ENCODE data around the gene MOB1B. TPM values are rescaled to one million over a fixed set of nuclear protein-coding genes. Genes with fewer than 3 reads are reported as not detected.

Gene MOB1B
- polyA plus RNA-seq, 1 donor from 2014 or later = 32.9 TPM

- Histone ChIP-seq H3K4me3 (ENCODE audit: low read length) (no peak overlapping the region), H3K79me2 (replicated peaks; ENCODE audit: insufficient read depth, low read length) (no peaks in the 10 kb centered on the region), H2AFZ (ENCODE audit: low read depth, low read length) (no peak overlapping the region)
Observed at GRCh38 chr4:70976252-70976651, 74.1 kb downstream of the MOB1B start.

GRCh38 chr4:70979445-70980008 lies 77.4 kb downstream of the MOB1B start:
- H3K4me2 ChIP-seq (ENCODE audit: low read length) = no peak overlapping the region
- H3K27me3 ChIP-seq (ENCODE audit: insufficient read depth, low read depth, low read length) = no peaks in the 10 kb centered on the region
- no peak overlapping the region for H3K4me3 ChIP-seq (ENCODE audit: low read length)
- no peaks in the 10 kb centered on the region for H3F3A ChIP-seq (ENCODE audit: insufficient read depth, low read length, poor library complexity, severe bottlenecking)
- H3K27ac ChIP-seq (ENCODE audit: low read length) = no peak overlapping the region
- H3K36me3 ChIP-seq (ENCODE audit: insufficient read depth, low read length) = peaks cover 8% of the 10 kb centered on the region
- no peak overlapping the region for H3K9ac ChIP-seq (ENCODE audit: low read length)
- H2AFZ ChIP-seq (ENCODE audit: low read depth, low read length) = no peak overlapping the region
- no peaks in the 10 kb centered on the region for H3K79me2 ChIP-seq (replicated peaks; ENCODE audit: insufficient read depth, low read length)
- H3K9me2 ChIP-seq (ENCODE audit: insufficient read depth, low read length) = no peaks in the 10 kb centered on the region
- TF ChIP-seq SMC3 (conservative IDR thresholded peaks at IDR 0.05; ENCODE audit: poor library complexity) (no peak), RAD21 (conservative IDR thresholded peaks at IDR 0.05) (no peak), EP300 (conservative IDR thresholded peaks at IDR 0.05; ENCODE audit: poor library complexity, severe bottlenecking) (no peak), EZH2 (IDR thresholded peaks at IDR 0.05; ENCODE audit: borderline replicate concordance, insufficient read depth, low read length, poor library complexity, severe bottlenecking) (no peak), MXI1 (conservative IDR thresholded peaks at IDR 0.05; ENCODE audit: poor library complexity, severe bottlenecking) (no peak), POLR2AphosphoS5 (IDR thresholded peaks at IDR 0.05) (no peak), TAF1 (IDR thresholded peaks at IDR 0.05; ENCODE audit: low read depth) (no peak)
- TF ChIP-seq, protein P1, sequence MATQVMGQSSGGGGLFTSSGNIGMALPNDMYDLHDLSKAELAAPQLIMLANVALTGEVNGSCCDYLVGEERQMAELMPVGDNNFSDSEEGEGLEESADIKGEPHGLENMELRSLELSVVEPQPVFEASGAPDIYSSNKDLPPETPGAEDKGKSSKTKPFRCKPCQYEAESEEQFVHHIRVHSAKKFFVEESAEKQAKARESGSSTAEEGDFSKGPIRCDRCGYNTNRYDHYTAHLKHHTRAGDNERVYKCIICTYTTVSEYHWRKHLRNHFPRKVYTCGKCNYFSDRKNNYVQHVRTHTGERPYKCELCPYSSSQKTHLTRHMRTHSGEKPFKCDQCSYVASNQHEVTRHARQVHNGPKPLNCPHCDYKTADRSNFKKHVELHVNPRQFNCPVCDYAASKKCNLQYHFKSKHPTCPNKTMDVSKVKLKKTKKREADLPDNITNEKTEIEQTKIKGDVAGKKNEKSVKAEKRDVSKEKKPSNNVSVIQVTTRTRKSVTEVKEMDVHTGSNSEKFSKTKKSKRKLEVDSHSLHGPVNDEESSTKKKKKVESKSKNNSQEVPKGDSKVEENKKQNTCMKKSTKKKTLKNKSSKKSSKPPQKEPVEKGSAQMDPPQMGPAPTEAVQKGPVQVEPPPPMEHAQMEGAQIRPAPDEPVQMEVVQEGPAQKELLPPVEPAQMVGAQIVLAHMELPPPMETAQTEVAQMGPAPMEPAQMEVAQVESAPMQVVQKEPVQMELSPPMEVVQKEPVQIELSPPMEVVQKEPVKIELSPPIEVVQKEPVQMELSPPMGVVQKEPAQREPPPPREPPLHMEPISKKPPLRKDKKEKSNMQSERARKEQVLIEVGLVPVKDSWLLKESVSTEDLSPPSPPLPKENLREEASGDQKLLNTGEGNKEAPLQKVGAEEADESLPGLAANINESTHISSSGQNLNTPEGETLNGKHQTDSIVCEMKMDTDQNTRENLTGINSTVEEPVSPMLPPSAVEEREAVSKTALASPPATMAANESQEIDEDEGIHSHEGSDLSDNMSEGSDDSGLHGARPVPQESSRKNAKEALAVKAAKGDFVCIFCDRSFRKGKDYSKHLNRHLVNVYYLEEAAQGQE (IDR thresholded peaks at IDR 0.05; ENCODE audit: borderline replicate concordance) = no peak
- TF ChIP-seq, protein P2, sequence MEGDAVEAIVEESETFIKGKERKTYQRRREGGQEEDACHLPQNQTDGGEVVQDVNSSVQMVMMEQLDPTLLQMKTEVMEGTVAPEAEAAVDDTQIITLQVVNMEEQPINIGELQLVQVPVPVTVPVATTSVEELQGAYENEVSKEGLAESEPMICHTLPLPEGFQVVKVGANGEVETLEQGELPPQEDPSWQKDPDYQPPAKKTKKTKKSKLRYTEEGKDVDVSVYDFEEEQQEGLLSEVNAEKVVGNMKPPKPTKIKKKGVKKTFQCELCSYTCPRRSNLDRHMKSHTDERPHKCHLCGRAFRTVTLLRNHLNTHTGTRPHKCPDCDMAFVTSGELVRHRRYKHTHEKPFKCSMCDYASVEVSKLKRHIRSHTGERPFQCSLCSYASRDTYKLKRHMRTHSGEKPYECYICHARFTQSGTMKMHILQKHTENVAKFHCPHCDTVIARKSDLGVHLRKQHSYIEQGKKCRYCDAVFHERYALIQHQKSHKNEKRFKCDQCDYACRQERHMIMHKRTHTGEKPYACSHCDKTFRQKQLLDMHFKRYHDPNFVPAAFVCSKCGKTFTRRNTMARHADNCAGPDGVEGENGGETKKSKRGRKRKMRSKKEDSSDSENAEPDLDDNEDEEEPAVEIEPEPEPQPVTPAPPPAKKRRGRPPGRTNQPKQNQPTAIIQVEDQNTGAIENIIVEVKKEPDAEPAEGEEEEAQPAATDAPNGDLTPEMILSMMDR (IDR thresholded peaks at IDR 0.05; ENCODE audit: poor library complexity, severe bottlenecking) = no peak
- H4K20me1 ChIP-seq (ENCODE audit: insufficient read depth) = no peaks in the 10 kb centered on the region
- no peaks in the 10 kb centered on the region for H3K9me3 ChIP-seq (ENCODE audit: low read length)

More at GRCh38 chr4:70976252-70976651, 74.1 kb downstream of the MOB1B start:
- Histone ChIP-seq H3K27me3 (ENCODE audit: insufficient read depth, low read depth, low read length) (no peaks in the 10 kb centered on the region), H3F3A (ENCODE audit: insufficient read depth, low read length, poor library complexity, severe bottlenecking) (no peaks in the 10 kb centered on the region), H3K9ac (ENCODE audit: low read length) (no peak overlapping the region), H3K36me3 (ENCODE audit: insufficient read depth, low read length) (peaks cover 8% of the 10 kb centered on the region), H3K27ac (ENCODE audit: low read length) (no peak overlapping the region), H4K20me1 (ENCODE audit: insufficient read depth) (no peaks in the 10 kb centered on the region), H3K4me2 (ENCODE audit: low read length) (no peak overlapping the region), H3K9me2 (ENCODE audit: insufficient read depth, low read length) (no peaks in the 10 kb centered on the region), H3K9me3 (ENCODE audit: low read length) (no peaks in the 10 kb centered on the region)
- TF ChIP-seq RAD21 (conservative IDR thresholded peaks at IDR 0.05) (no peak), MXI1 (conservative IDR thresholded peaks at IDR 0.05; ENCODE audit: poor library complexity, severe bottlenecking) (no peak), POLR2AphosphoS5 (IDR thresholded peaks at IDR 0.05) (no peak), EZH2 (IDR thresholded peaks at IDR 0.05; ENCODE audit: borderline replicate concordance, insufficient read depth, low read length, poor library complexity, severe bottlenecking) (no peak), SMC3 (conservative IDR thresholded peaks at IDR 0.05; ENCODE audit: poor library complexity) (no peak), TAF1 (IDR thresholded peaks at IDR 0.05; ENCODE audit: low read depth) (no peak), EP300 (conservative IDR thresholded peaks at IDR 0.05; ENCODE audit: poor library complexity, severe bottlenecking) (no peak)
- TF ChIP-seq, protein P2 (IDR thresholded peaks at IDR 0.05; ENCODE audit: poor library complexity, severe bottlenecking) = no peak
- TF ChIP-seq, protein P1 (IDR thresholded peaks at IDR 0.05; ENCODE audit: borderline replicate concordance) = no peak

Measured in neural cell (in vitro differentiated cells).